H4 (cell line): ENCODE measurements around the gene CSDE1. TPM values are rescaled to one million over a fixed set of nuclear protein-coding genes. Genes with fewer than 3 reads are reported as not detected.
A peak's percentile ranks its signal among the peaks of the same experiment; 100 is the strongest.

Experiments
- DNase-seq: peaks from one replicate; pipeline ENCODE4 v3.0.0-alpha.2; 2015; ENCODE audit warnings: low spot score
- total RNA-seq: library from RNA; depleted of rRNA; stranded (reverse); fragments of >200 nt; shearing (Covaris generic); gene quantifications from 2 replicates; pipeline ENCODE4 v1.2.3, GENCODE V29; 2014

Gene CSDE1
- total RNA-seq, 1 experiment from 2014 or later: 429 TPM

GRCh38 chr1:114749835-114750234, 7.9 kb downstream of the CSDE1 start:
- DNase-seq: no peak

- DNase-seq: no peak
These were observed 11.2 kb downstream of the CSDE1 start for GRCh38 chr1:114746450-114747121.

- DNase-seq: no peak
These were observed 12.5 kb downstream of the CSDE1 start for GRCh38 chr1:114745291-114745690.

DNA sequence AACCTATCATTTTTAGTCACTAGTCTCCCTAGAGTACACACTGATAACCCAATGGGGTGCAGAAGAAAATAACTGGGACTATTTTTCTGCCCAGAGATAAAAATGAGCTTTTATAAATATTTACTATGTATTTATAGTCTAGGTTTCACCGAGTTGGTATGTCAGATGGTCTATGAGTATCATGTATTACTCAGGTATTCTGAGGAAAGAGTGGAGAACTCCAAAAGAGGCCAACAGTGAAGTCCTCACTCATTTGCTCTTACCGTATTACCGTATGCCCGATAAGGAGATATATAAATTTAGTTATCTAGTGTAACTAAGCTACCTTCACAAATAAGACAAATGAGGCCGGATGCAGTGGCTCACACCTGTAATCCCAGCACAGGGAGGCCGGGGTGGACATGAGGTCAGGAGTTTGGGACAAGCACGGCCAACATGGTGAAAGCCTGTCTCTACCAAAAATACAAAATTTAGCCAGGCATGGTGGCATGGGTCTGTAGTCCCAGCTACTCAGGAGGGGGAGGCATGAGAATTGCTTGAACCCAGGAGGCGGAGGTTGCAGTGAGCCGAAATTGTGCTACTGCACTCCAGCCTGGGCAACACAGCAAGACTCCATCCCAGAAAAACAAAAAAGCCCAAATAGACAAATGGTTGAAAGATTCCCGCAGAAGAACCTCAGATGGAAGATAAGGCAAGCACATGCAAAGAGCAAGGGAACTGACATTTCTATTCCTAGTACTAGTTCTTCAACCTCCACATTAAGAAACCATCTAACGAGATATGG, 15.6 kb downstream of the CSDE1 start:
- DNase-seq: no peak

DNA sequence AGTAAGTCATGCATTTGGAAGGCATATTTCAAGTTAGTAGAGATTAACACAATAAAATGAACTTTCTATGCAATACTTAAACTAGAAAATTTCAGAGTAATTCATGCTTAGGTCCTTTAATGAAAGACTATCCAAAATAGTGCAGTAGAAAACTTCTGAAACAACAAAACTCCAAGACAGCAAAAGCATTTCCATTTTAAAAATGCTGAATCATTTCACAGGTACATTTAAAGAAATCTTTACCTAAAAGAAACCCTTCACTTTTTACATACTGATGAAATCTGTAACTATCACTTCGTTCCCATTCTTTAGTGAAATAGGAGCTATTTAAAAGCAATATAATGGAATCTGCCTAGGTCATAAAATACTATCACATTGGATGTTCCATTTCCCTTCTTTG, 17.5 kb downstream of the CSDE1 start:
- no peak for DNase-seq

DNA sequence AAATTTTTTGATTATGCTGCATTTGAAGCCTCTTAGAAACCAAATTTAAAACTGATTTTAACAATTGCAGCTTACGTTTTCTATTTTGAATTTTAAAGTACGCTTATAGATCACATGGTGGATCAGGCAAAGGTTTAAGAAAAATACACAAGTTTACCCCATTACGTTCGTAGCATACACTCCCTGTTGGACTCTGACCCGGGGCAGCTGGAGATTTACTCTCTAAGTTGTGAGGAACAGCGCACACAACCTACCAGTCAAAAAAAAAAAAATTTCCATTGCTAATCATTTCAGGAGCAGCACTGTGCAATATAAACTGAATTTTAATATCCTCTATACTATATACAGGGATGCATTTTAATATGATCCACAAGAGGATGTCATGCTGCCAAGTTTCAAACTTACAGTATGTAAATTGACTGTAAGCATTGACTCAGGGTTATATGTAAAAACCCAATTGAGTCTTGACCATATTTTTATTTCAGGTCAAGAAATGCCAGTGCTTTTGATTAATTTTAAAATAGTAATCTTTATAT, 20.4 kb downstream of the CSDE1 start:
- no peak for DNase-seq

- DNase-seq: no peak
These were observed 22.3 kb downstream of the CSDE1 start for GRCh38 chr1:114735479-114735878.

GRCh38 chr1:114729782-114730181, 28.0 kb downstream of the CSDE1 start:
- no peak for DNase-seq

DNA sequence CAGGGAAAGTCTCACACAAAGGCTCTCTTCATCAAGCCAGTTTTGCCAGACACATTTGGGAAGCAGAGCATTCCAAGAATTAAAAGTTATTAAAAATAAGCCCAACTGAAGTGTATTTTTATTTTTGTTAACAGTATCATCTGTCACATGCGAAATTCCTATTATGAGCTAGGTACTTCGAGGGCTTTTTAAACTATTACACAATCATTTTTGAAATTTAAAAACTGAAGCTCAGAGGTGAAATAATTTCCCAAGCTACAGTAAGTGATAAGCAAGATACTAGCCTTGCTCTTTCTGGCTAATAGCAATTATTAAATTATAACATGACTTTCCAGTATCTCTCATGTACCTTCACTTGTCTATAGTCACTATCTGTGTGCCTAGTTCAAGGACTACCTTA, 29.2 kb downstream of the CSDE1 start:
- no peak for DNase-seq

DNA sequence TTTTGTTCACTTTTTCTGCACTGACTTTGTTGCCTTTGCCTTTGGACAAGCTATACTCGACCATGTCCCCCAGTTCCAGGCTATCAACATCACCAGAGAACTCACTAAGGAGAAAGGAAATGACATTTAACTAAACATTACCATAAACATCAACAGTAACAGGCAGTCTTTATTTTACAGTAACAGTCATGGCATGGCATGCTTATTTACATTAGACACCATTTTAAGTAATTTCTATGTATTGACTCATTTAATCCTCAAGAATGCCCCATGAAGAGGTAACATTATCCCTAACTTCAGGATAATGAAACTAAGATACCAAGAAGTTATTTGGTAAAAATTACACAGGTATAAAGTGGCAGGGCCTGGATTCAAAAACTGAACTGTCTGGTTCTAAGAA, 32.6 kb downstream of the CSDE1 start:
- no peak for DNase-seq

- DNase-seq: no peak
These were observed 33.9 kb downstream of the CSDE1 start for GRCh38 chr1:114723915-114724314.

DNA sequence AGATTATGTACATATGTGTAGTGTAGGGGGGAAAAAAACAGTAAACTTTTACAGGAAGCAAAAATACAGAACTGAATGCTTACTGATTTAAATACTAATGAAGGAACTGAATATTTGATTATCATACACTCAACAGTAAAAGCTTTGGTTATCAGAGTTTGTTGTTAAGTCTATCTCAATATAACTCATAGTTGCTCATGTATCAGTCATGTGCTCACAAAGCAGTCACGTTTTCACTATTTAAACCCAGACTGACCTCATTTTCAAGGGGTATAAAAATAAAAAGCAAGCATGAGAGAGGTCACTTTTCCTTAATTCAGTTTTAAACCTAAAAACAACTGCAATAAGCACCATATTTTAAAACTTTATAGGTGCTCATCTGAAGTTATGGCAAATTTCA, 34.3 kb downstream of the CSDE1 start:
- DNase-seq: no peak

DNA sequence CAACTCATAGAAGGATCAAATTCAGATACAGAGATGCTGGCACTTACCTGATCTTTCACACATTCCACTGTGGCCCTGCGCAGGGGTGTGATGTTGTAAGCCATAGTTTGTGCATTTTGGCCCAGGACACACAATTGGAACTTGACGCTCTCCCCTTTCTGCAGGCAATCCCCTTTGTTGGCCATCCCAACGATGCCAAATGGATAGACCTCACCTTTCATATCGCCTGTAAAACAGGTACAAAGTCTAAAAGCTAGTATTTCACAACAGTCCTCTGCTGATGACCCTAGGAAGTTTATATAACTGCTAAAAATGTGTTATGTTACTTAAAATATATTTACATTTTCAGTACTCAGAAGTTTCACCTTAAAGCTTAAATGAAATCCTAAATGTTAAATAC, 37.3 kb downstream of the CSDE1 start:
- no peak for DNase-seq

GRCh38 chr1:114719424-114719787, 38.4 kb downstream of the CSDE1 start:
- no peak for DNase-seq

DNA sequence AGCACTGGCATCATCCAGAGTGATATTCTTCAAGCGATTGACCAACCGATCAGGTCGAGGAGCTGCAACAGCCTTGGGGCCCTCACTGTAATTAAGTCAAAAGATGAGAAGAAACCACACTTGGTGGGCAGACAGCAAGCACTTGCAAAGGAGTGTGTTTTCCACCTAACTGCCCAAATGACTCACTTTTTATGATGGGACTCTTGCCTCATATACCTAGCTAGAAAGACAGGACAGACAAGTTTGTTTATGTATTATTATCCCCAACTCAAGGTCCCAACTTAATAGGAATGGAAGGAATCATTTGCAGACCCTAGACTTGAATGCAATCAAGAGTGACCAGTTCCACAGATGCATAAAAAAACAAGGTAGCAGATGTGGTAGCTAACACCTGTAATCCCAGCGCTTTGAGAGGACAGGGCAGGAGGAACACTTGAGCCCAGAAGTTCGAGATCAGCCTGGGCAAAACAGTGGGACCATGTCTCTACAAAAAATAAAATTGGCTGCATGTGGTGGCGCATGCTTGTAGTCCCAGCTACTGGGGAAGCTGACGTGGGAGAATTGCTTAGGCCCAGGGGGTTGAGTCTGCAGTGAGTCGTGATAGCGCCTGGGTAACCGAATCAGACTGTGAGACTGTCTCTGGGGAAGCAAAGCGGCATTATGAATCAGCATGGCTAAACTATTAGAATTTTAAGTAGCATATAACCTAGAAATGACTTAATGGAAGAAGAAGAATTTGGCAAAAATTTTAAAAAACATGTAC, 38.9 kb downstream of the CSDE1 start:
- DNase-seq: no peak

DNA sequence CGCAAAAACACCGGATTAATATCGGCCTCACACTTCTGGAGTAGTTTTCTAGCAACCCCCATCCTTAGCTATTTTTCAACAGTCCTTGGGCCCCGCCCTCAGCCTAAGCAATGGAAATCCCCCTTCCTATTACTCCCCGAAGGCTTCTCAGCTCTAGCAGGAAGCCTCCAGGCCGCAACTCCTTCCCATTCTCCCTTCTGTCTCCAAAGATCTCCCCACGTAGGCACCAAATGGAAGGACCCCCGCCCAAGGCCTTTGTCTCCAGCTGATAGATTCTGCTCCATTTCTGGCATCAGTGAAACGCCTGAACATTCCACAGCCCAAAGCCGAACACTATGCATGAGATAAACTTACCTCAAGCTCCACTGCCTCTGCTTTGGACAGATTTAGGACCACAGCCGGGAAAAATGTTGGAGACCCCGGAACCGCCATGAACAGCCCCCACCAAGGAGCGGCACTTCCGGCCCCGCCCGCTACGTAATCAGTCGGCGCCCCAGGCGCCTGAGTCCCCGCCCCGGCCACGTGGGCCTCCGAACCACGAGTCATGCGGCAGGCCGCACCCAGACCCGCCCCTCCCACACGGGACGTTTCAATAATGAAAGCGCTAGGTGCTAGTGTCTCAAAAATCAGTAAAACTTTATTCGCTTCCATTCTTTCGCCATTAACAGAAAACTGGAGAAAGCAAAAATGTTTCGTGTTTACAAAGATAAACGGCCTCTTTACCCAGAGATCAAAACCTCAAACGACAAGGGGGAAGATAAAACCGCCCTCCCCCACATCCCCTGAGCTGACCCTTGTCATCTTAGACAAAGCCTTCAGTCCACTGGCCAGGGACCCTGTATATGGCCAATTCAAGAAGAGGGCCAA, 41.2 kb downstream of the CSDE1 start, which contains the start of gene NRAS:
NRAS (minus strand) TSS at position 468 of the 867 bp plus-strand sequence. CDS start 611 bp downstream, outside the sequence.
- peak; percentile 68 for DNase-seq

DNA sequence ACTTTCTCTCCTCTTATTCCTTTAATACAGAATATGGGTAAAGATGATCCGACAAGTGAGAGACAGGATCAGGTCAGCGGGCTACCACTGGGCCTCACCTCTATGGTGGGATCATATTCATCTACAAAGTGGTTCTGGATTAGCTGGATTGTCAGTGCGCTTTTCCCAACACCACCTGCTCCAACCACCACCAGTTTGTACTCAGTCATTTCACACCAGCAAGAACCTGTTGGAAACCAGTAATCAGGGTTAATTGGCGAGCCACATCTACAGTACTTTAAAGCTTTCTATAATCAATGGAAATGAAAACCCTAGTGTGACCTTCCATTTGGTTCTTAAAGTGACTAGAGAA, 41.9 kb downstream of the CSDE1 start:
- no peak for DNase-seq

DNA sequence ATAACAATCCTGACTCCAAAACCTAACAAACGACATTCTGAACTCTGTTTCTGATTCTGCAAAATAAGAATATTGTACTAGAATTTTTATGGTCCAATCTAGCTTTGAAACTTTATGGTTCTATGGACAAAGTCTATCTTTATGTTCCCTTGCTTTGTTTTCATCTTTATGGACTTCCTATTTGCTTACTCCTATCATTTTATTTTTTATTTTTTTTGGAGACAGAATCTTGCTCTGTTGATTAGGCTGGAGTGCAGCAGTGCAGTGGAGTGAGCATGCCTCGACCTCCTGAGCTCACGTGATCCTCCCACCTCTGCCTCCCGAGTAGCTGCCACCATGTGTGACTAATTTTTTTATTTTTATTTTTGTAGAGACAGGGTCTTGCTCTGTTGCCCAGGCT, 44.8 kb downstream of the CSDE1 start:
- DNase-seq: no peak

GRCh38 chr1:114710360-114710759, 47.4 kb downstream of the CSDE1 start:
- no peak for DNase-seq

GRCh38 chr1:114707604-114708003, 50.2 kb downstream of the CSDE1 start:
- DNase-seq: no peak

- no peak for DNase-seq
These were observed 54.5 kb downstream of the CSDE1 start for GRCh38 chr1:114703242-114703641.

DNA sequence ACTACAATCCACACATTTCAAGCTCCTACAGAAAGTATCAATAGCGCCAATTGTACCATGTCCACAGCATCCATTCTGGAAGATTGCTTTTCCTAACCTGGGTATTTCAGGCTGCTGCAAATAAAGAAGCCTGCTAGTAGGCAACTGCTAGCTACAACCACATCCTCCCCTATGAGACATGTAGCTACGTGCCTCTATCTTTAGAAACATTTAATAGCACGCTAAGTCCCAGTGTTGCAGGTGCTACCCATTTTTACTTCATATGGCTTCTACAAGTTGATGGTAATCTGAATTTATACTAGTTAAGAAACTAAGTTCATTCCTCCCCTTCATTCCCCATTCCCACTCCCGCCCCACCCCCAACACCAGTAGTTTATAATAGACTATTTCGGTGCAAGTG, 55.0 kb downstream of the CSDE1 start:
- DNase-seq: no peak
